ENCODE data around the gene SCNN1A. TPM values are rescaled to one million over a fixed set of nuclear protein-coding genes. Genes with fewer than 3 reads are reported as not detected.
"Not testable (repeated sequence)": the region's sequence is repeated elsewhere in the genome, so short reads cannot be mapped to it uniquely, and the experiment has no call there.

SCNN1A gene
- total RNA-seq, 1 experiment from 2014 or later: 118 TPM

- Histone ChIP-seq H4K20me1 (ENCODE audit: insufficient read depth) (no peaks in the 10 kb centered on the region), H3K9ac (ENCODE audit: low read length) (peak overlapping the region; percentile 55), H3K4me2 (ENCODE audit: low read length) (peak overlapping the region; percentile 73), H2AFZ (ENCODE audit: low read depth, low read length, poor library complexity, severe bottlenecking) (no peak overlapping the region), H3K27me3 (ENCODE audit: insufficient read depth, low read length) (no peaks in the 10 kb centered on the region), H3K4me3 (replicated peaks in 1 of 2; ENCODE audit: low read depth in 1 of 2, low read length in 2 of 2) (peak overlapping the region; percentile 5 to 37; a peak in 3 of 4 replicates), H3K27ac (ENCODE audit: low read depth, low read length) (peak overlapping the region; percentile 57), H3K79me2 (ENCODE audit: insufficient read depth, low read length) (peaks cover 19% of the 10 kb centered on the region), H3K9me2 (ENCODE audit: insufficient read depth) (no peaks in the 10 kb centered on the region), H3K9me3 (ENCODE audit: control insufficient read depth in 1 of 2, insufficient read depth in 1 of 2, low read depth in 1 of 2, low read length in 2 of 2) (no peaks in the 10 kb centered on the region), H3K36me3 (ENCODE audit: control insufficient read depth in 1 of 2, insufficient read depth in 2 of 2, low read length in 2 of 2) (peaks cover 3 to 9% of the 10 kb centered on the region in 2 experiments; a peak in 1 of 4 replicates), H3K4me1 (ENCODE audit: control insufficient read depth in 1 of 2, insufficient read depth in 2 of 2, low read length in 2 of 2) (peaks cover 42 to 57% of the 10 kb centered on the region in 2 experiments)
- TF ChIP-seq POLR2AphosphoS5 (IDR thresholded peaks at IDR 0.05; ENCODE audit: low read depth, low read length): peak; percentile 70
- no peak for TF ChIP-seq SP1 (IDR thresholded peaks at IDR 0.05; ENCODE audit: low read depth)
- TF ChIP-seq YY1 (IDR thresholded peaks at IDR 0.05; ENCODE audit: extremely low read depth, insufficient replicate concordance, low read depth, low read length): peak; percentile 20
- BruUV-seq (replicated peaks): no TSS peak
- RAD21 ChIA-PET (ENCODE audit: low non-redundant PET in 1 of 2, low total read pairs in 2 of 2, uncharacterized antibody in 2 of 2, unreplicated experiment in 2 of 2): interaction anchor here (0.6 to 1.2 kb wide), 3 partner anchors 9 to 38 kb away, joined by 3 to 5 read pairs (median 3); partner anchors contain the start of gene LTBR (in 1 of the 2)
- DNase-seq (ENCODE audit: low read depth, low spot score): peak; percentile 85
- POLR2A ChIA-PET: interaction anchor here (0.7 to 1.7 kb wide), 7 partner anchors 9 to 189 kb away, joined by 3 to 34 read pairs (median 6); partner anchors contain the start of genes GAPDH and SCNN1A
- CTCF ChIA-PET: interaction anchor here (0.9 to 1.9 kb wide), 4 partner anchors 9 to 193 kb away, joined by 3 to 9 read pairs (median 5); no protein-coding TSS in a partner anchor
- ATAC-seq: peak; percentile 72
- intact Hi-C loops (cut with micrococcal nuclease): no loop called here
These were observed 29.9 kb downstream of the SCNN1A start for GRCh38 chr12:6345319-6346091.

GRCh38 chr12:6344101-6344660 is 31.2 kb downstream of the SCNN1A start:
- DNase-seq (ENCODE audit: low read depth, low spot score); intact Hi-C loops (cut with micrococcal nuclease); H3K9me3 ChIP-seq (ENCODE audit: control insufficient read depth in 1 of 2, insufficient read depth in 1 of 2, low read depth in 1 of 2, low read length in 2 of 2); H2AFZ ChIP-seq (ENCODE audit: low read depth, low read length, poor library complexity, severe bottlenecking); H3K36me3 ChIP-seq (ENCODE audit: control insufficient read depth in 1 of 2, insufficient read depth in 2 of 2, low read length in 2 of 2); H3K27me3 ChIP-seq (ENCODE audit: insufficient read depth, low read length); ATAC-seq; H3K4me3 ChIP-seq (replicated peaks in 1 of 2; ENCODE audit: low read depth in 1 of 2, low read length in 2 of 2); H4K20me1 ChIP-seq (ENCODE audit: insufficient read depth); BruUV-seq (replicated peaks); H3K9me2 ChIP-seq (ENCODE audit: insufficient read depth): not testable (repeated sequence)
- RAD21 ChIA-PET (ENCODE audit: low non-redundant PET in 1 of 2, low total read pairs in 2 of 2, uncharacterized antibody in 2 of 2, unreplicated experiment in 2 of 2): interaction anchor here in 1 of 2 experiments (0.7 kb wide), 1 partner anchor 35 kb away, joined by 3 read pairs; no protein-coding TSS in a partner anchor
- peak overlapping the region; percentile 28; the same call in 1 of the 2 replicates for H3K9ac ChIP-seq (ENCODE audit: low read length)
- 0 out of 2 replicates have a peak overlapping the region, but pooled peaks have one; percentile 40 for H3K27ac ChIP-seq (ENCODE audit: low read depth, low read length)
- peak overlapping the region; percentile 97 for H3K4me2 ChIP-seq (ENCODE audit: low read length)
- H3K79me2 ChIP-seq (ENCODE audit: insufficient read depth, low read length): peaks cover 32% of the 10 kb centered on the region
- POLR2A ChIA-PET: interaction anchor here (0.9 to 1.2 kb wide), 2 partner anchors 19 to 195 kb away, joined by 3 read pairs; no protein-coding TSS in a partner anchor
- CTCF ChIA-PET: interaction anchor here (0.9 kb wide), 1 partner anchor 11 kb away, joined by 4 read pairs; no protein-coding TSS in a partner anchor
- peaks cover 55 to 70% of the 10 kb centered on the region in 2 experiments for H3K4me1 ChIP-seq (ENCODE audit: control insufficient read depth in 1 of 2, insufficient read depth in 2 of 2, low read length in 2 of 2)
